Thoracic aorta (tissue), 2 donors: ENCODE data around the gene TPD52L2. TPM values are rescaled to one million over a fixed set of nuclear protein-coding genes. Genes with fewer than 3 reads are reported as not detected.

Experiments used
- ATAC-seq: fragments of 150-250 bp; one replicate; pipeline ENCODE4 v1.8.0; 2017; ENCODE audit warnings: low read depth; ENCODE audit not compliant: insufficient number of reproducible peaks, low FRiP score
- DNase-seq: peaks from one replicate; pipeline ENCODE4 v3.0.0-alpha.2; 2020; ENCODE audit warnings: low spot score
- H3K27ac ChIP-seq, 2 donors: fragments of 200-600 bp; sonication (generic); 1 replicate in 1 of 2; 2 replicates in 1 of 2; pipeline ENCODE4 v1.5.1; 2016; ENCODE audit warnings: mild to moderate bottlenecking in 2 of 2, moderate library complexity in 2 of 2
- H3K27me3 ChIP-seq: fragments of 200-600 bp; sonication (generic); replicated peaks from 2 replicates; pipeline ENCODE4 v1.6.0; 2016; ENCODE audit warnings: mild to moderate bottlenecking; ENCODE audit not compliant: insufficient read depth
- H3K36me3 ChIP-seq: fragments of 200-600 bp; sonication (generic); one replicate; pipeline ENCODE4 v1.5.1; 2016
- H3K4me1 ChIP-seq, 2 donors: fragments of 200-600 bp; sonication (generic); 1 replicate in 1 of 2; 2 replicates in 1 of 2; pipeline versions ENCODE4 v1.5.1 to v1.6.0; 2016; ENCODE audit warnings: low read depth in 2 of 2, mild to moderate bottlenecking in 1 of 2; ENCODE audit not compliant: control insufficient read depth in 1 of 2
- H3K4me3 ChIP-seq: fragments of 200-600 bp; sonication (generic); 2 replicates; pipeline ENCODE4 v1.5.1; 2016; ENCODE audit warnings: mild to moderate bottlenecking
- H3K9me3 ChIP-seq: fragments of 200-600 bp; sonication (generic); 2 replicates; pipeline ENCODE4 v1.5.1; 2016
- CTCF ChIP-seq: fragments of 200-600 bp; sonication (generic); IDR thresholded peaks from one replicate; pipeline ENCODE4 v1.5.1; 2019; ENCODE audit warnings: antibody characterized with exemption
- total RNA-seq, 2 donors: library from RNA; depleted of rRNA; stranded (reverse); fragments of >200 nt; gene quantifications; one replicate each; pipeline versions ENCODE4 v1.1.0 to v1.2.3, GENCODE V29; 2016

TPD52L2 gene
- total RNA-seq, 2 donors from 2014 or later = 106 to 159 TPM

- Histone ChIP-seq H3K9me3 (no peaks in the 10 kb centered on the region), H3K36me3 (peaks cover 38% of the 10 kb centered on the region)
- DNase-seq = no peak
Measured at GRCh38 chr20:63939061-63939935, 74.2 kb downstream of the TPD52L2 start.

GRCh38 chr20:63940071-63940471, 75.0 kb downstream of the TPD52L2 start:
- TF ChIP-seq CTCF = no peak
- no peak overlapping the region for H3K27ac ChIP-seq
- H3K4me3 ChIP-seq = no peak overlapping the region
- peaks cover 40% of the 10 kb centered on the region for H3K36me3 ChIP-seq
- no peaks in the 10 kb centered on the region for H3K9me3 ChIP-seq
- no peaks in the 10 kb centered on the region for H3K4me1 ChIP-seq
- no peak for DNase-seq
- H3K27me3 ChIP-seq = no peaks in the 10 kb centered on the region
- ATAC-seq = no peak

More at GRCh38 chr20:63939061-63939935, 74.2 kb downstream of the TPD52L2 start:
- no peaks in the 10 kb centered on the region for H3K4me1 ChIP-seq
- no peak for TF ChIP-seq CTCF
- no peak overlapping the region for H3K27ac ChIP-seq
- H3K27me3 ChIP-seq = no peaks in the 10 kb centered on the region
- H3K4me3 ChIP-seq = no peak overlapping the region
- ATAC-seq = no peak

GRCh38 chr20:63940472-63941266, 75.6 kb downstream of the TPD52L2 start:
- H3K27me3 ChIP-seq = no peaks in the 10 kb centered on the region
- no peaks in the 10 kb centered on the region for H3K9me3 ChIP-seq
- no peaks in the 10 kb centered on the region for H3K4me1 ChIP-seq
- peaks cover 43% of the 10 kb centered on the region for H3K36me3 ChIP-seq
- no peak overlapping the region for H3K27ac ChIP-seq
- no peak overlapping the region for H3K4me3 ChIP-seq
- DNase-seq = no peak
- no peak for TF ChIP-seq CTCF
- ATAC-seq = no peak

Other genes with a start within 250 kb of the TPD52L2 start
- gene GMEB2, start 238.2 kb upstream of the TPD52L2 start, total RNA-seq = 10 to 100 TPM; 10.0 to 14.7 TPM
- gene STMN3, start 211.8 kb upstream of the TPD52L2 start, total RNA-seq = 10 to 100 TPM; 14.4 to 17.8 TPM
- 100 to 1,000 TPM in 1 of 2 donors, 10 to 100 TPM in 1; 37.8 to 114 TPM for gene RTEL1, start 207.0 kb upstream of the TPD52L2 start, total RNA-seq
- 10 to 100 TPM; 32.9 to 98.9 TPM for gene TNFRSF6B, start 168.6 kb upstream of the TPD52L2 start, total RNA-seq
- 10 to 100 TPM; 56.4 to 57.8 TPM for gene ARFRP1, start 157.3 kb upstream of the TPD52L2 start, total RNA-seq
- gene ZGPAT, start 157.2 kb upstream of the TPD52L2 start, total RNA-seq = 10 to 100 TPM; 32.6 to 41.1 TPM
- gene LIME1, start 128.6 kb upstream of the TPD52L2 start, total RNA-seq = 10 to 100 TPM; 15.6 to 26.5 TPM
- gene SLC2A4RG, start 125.5 kb upstream of the TPD52L2 start, total RNA-seq = 100 to 1,000 TPM in 1 of 2 donors, 10 to 100 TPM in 1; 36.2 to 103 TPM
- gene ZBTB46, start 34.0 kb upstream of the TPD52L2 start, total RNA-seq = 1 to 10 TPM; 9.3 to 9.9 TPM
- gene ABHD16B, start 3.8 kb upstream of the TPD52L2 start, total RNA-seq = not detected
- 10 to 100 TPM; 48.5 to 61.2 TPM for gene DNAJC5, start 29.9 kb downstream of the TPD52L2 start, total RNA-seq
- gene UCKL1, start 91.1 kb downstream of the TPD52L2 start, total RNA-seq = 10 to 100 TPM; 27.3 to 40.5 TPM
- 10 to 100 TPM; 10.2 to 13.8 TPM for gene ZNF512B, start 104.7 kb downstream of the TPD52L2 start, total RNA-seq
- gene SAMD10, start 114.4 kb downstream of the TPD52L2 start, total RNA-seq = 1 to 10 TPM in 1 of 2 donors, under 1 TPM in 1; 0.78 to 3.0 TPM
- gene PRPF6, start 115.9 kb downstream of the TPD52L2 start, total RNA-seq = 10 to 100 TPM; 51.9 to 52.9 TPM
- 1 to 10 TPM in 1 of 2 donors, under 1 TPM in 1; 0.81 to 3.2 TPM for gene C20orf204, start 170.9 kb downstream of the TPD52L2 start, total RNA-seq
- gene SOX18, start 184.4 kb downstream of the TPD52L2 start, total RNA-seq = 10 to 100 TPM in 1 of 2 donors, 1 to 10 TPM in 1; 4.2 to 15.3 TPM
- gene TCEA2, start 197.9 kb downstream of the TPD52L2 start, total RNA-seq = 10 to 100 TPM; 30.1 to 48.6 TPM
- 10 to 100 TPM; 20.6 to 41.2 TPM for gene RGS19, start 214.2 kb downstream of the TPD52L2 start, total RNA-seq
- gene OPRL1, start 214.8 kb downstream of the TPD52L2 start, total RNA-seq = 1 to 10 TPM; 1.1 to 3.2 TPM
- not detected for gene LKAAEAR1, start 219.1 kb downstream of the TPD52L2 start, total RNA-seq
- not detected for gene NPBWR2, start 242.3 kb downstream of the TPD52L2 start, total RNA-seq